ENCODE results near the gene RNF13.

DNA sequence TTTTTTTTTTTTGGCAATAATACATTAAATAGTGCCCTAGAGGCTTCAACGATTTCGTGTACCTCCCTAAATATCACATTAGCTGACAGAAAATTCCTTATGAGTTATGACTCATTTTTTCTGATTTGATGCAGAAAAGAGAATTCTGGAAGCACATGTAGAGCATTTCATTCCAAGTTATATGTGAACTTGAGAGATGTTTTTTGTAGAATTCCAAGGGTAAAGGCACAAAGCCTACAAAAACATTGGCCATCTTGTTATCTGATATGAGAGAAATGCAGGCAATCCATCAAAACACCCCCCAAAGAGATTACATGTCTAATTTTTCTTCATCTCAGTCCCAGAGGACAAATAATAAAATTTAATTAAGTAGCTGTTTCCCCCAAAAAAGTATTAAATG lies 164.4 kb downstream of the RNF13 start:
- TF ChIP-seq, protein P1, sequence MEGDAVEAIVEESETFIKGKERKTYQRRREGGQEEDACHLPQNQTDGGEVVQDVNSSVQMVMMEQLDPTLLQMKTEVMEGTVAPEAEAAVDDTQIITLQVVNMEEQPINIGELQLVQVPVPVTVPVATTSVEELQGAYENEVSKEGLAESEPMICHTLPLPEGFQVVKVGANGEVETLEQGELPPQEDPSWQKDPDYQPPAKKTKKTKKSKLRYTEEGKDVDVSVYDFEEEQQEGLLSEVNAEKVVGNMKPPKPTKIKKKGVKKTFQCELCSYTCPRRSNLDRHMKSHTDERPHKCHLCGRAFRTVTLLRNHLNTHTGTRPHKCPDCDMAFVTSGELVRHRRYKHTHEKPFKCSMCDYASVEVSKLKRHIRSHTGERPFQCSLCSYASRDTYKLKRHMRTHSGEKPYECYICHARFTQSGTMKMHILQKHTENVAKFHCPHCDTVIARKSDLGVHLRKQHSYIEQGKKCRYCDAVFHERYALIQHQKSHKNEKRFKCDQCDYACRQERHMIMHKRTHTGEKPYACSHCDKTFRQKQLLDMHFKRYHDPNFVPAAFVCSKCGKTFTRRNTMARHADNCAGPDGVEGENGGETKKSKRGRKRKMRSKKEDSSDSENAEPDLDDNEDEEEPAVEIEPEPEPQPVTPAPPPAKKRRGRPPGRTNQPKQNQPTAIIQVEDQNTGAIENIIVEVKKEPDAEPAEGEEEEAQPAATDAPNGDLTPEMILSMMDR (IDR thresholded peaks at IDR 0.05) = no peak
- TF ChIP-seq POLR2A (IDR thresholded peaks at IDR 0.05) (no peak), EP300 (IDR thresholded peaks at IDR 0.05) (no peak), POLR2AphosphoS5 (IDR thresholded peaks at IDR 0.05) (no peak)
